ENCODE data around the gene ZMYM5. TPM values are rescaled to one million over a fixed set of nuclear protein-coding genes. Genes with fewer than 3 reads are reported as not detected.

ZMYM5 gene
- total RNA-seq, 6 experiments from 2014 or later: 6.8 to 9.3 (median 8.6) TPM

DNA sequence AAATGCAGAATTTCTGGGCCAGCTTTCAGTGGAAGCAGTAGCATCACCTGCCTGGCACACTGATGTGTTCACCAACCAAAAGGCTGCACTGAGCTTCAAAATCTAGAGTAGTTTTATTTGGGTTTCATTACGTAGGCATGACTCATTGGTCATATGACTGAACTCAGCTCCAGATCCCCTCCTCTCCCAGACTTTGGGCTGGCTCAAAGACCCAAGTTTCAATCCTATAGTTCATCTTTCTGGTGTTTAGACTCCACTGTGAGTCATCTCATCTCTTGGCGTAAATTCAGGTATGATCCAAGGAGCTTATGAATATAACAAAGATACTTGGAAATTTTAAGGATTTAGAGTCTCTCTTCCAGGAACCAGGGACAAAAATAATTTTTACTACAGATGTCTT, 17.7 kb downstream of the ZMYM5 start:
- peak; percentile 97 for DNase-seq
- H3K4me3 Mint-ChIP-seq: no peak overlapping the region; the same call in 1 of the 2 replicates
- no peaks in the 10 kb centered on the region for H3K9me3 Mint-ChIP-seq
- peaks cover 21% of the 10 kb centered on the region for H3K4me1 Mint-ChIP-seq (ENCODE audit: low read depth)
- H3K27ac Mint-ChIP-seq: peak overlapping the region; percentile 79
- H3K36me3 Mint-ChIP-seq (ENCODE audit: low read depth): peaks cover 8% of the 10 kb centered on the region
- TF ChIP-seq, protein P1, sequence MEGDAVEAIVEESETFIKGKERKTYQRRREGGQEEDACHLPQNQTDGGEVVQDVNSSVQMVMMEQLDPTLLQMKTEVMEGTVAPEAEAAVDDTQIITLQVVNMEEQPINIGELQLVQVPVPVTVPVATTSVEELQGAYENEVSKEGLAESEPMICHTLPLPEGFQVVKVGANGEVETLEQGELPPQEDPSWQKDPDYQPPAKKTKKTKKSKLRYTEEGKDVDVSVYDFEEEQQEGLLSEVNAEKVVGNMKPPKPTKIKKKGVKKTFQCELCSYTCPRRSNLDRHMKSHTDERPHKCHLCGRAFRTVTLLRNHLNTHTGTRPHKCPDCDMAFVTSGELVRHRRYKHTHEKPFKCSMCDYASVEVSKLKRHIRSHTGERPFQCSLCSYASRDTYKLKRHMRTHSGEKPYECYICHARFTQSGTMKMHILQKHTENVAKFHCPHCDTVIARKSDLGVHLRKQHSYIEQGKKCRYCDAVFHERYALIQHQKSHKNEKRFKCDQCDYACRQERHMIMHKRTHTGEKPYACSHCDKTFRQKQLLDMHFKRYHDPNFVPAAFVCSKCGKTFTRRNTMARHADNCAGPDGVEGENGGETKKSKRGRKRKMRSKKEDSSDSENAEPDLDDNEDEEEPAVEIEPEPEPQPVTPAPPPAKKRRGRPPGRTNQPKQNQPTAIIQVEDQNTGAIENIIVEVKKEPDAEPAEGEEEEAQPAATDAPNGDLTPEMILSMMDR (IDR thresholded peaks at IDR 0.05): no peak
- H3K27me3 Mint-ChIP-seq (ENCODE audit: insufficient read depth): no peaks in the 10 kb centered on the region; the same call in 1 of the 2 replicates

DNA sequence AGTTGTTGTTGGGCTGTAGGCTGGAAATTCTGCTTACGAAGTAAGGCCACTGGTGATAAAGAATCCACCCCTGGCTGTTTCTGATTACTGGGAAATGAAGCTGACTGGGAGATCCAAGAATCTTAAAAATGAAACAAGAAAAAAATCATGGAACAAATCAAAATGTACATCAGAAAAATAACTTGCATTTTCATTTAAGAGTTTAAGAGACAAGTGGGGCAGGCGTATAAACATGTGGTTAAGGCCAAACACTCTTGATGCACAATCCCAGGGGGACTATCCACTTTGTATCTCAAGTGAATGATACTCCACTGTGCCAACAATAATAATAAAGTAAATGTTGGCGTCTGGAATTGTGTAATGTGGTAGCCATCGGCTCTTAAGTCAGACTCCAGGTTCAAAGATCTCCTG, 24.6 kb downstream of the ZMYM5 start:
- no peak overlapping the region for H3K4me3 Mint-ChIP-seq
- no peaks in the 10 kb centered on the region for H3K9me3 Mint-ChIP-seq
- H3K36me3 Mint-ChIP-seq (ENCODE audit: low read depth): peaks cover 33% of the 10 kb centered on the region
- H3K27ac Mint-ChIP-seq: no peak overlapping the region
- H3K27me3 Mint-ChIP-seq (ENCODE audit: insufficient read depth): no peaks in the 10 kb centered on the region
- DNase-seq: no peak
- peaks cover 22% of the 10 kb centered on the region for H3K4me1 Mint-ChIP-seq (ENCODE audit: low read depth)
- TF ChIP-seq, protein P1 (IDR thresholded peaks at IDR 0.05): no peak

DNA sequence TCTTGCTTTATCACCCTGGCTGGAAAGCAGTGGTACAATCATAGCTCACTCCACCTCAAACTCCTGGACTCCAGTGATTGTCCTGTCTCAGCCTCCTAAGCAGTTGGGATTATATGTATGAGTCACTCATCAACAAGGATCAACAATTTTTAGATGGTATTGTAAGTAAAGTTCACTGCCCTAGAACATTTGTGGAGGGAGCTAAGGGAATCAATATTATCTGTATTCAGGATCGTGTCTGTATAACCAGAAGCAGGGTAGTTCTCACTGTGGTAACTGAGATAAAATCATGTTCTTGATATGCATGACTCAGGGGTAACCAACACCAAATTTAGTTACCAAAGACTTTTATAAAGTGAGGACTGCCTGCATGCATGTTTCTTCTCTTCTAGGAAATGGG, 27.0 kb downstream of the ZMYM5 start:
- Mint-ChIP-seq H3K4me1 (ENCODE audit: low read depth) (peaks cover 22% of the 10 kb centered on the region), H3K9me3 (no peaks in the 10 kb centered on the region), H3K4me3 (no peak overlapping the region), H3K36me3 (ENCODE audit: low read depth) (peaks cover 33% of the 10 kb centered on the region), H3K27me3 (ENCODE audit: insufficient read depth) (no peaks in the 10 kb centered on the region), H3K27ac (peak overlapping the region; percentile 40; the same call in 1 of the 2 replicates)
- TF ChIP-seq, protein P1 (IDR thresholded peaks at IDR 0.05): no peak
- peak; percentile 17 for DNase-seq

DNA sequence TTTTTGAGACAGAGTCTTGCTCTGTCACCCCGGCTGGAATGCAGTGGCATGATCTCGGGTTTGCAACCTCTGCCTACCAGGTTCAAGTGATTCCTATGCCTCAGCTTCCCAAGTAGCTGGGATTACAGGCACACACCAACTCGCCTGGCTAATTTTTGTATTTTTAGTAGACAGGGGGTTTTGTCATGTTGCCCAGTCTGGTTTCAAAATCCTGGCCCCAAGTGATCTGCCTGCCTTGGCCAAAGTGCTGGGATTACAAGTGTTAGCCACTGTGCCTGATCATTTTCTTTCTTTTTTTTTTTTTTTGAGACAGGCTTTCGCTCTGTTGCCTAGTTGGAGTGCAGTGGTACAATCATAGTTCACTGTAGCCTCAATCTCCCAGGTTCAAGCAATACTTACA, 28.7 kb downstream of the ZMYM5 start:
- peaks cover 22% of the 10 kb centered on the region for H3K4me1 Mint-ChIP-seq (ENCODE audit: low read depth)

DNA sequence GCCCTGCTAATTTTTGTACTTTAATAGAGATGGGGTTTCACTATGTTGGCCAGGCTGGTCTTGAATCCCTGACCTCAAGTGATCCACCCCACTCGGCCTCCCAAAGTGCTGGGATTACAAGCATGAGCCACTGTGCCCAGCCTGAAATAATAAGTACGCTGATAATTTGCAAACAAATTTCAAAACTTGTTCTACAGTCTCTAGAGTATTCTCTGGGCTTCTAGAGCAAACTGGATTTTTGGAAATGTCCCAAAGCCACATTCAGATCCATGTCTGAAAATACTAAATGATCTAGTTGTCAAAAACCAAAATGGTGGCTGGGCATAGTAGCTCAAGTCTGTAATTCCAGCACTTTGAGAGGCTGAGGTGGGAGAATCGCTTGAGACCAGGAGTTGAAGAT, 40.8 kb downstream of the ZMYM5 start:
- Mint-ChIP-seq H3K4me1 (ENCODE audit: low read depth) (0 out of 2 replicates have a peak, but pooled peaks cover 2% of the 10 kb centered on the region), H3K36me3 (ENCODE audit: low read depth) (peaks cover 24% of the 10 kb centered on the region), H3K4me3 (no peak overlapping the region), H3K27ac (no peak overlapping the region), H3K27me3 (ENCODE audit: insufficient read depth) (no peaks in the 10 kb centered on the region; the same call in 1 of the 2 replicates), H3K9me3 (no peaks in the 10 kb centered on the region)
- no peak for DNase-seq
- TF ChIP-seq, protein P1 (IDR thresholded peaks at IDR 0.05): no peak

More for the DNA sequence above, 28.7 kb downstream of the ZMYM5 start:
- H3K27me3 Mint-ChIP-seq (ENCODE audit: insufficient read depth): no peaks in the 10 kb centered on the region
- TF ChIP-seq, protein P1 (IDR thresholded peaks at IDR 0.05): no peak
- H3K27ac Mint-ChIP-seq: no peak overlapping the region
- H3K36me3 Mint-ChIP-seq (ENCODE audit: low read depth): peaks cover 29% of the 10 kb centered on the region
- no peak overlapping the region for H3K4me3 Mint-ChIP-seq
- no peaks in the 10 kb centered on the region for H3K9me3 Mint-ChIP-seq
- DNase-seq: no peak

Data from HFFc6 (cell line).